UCSD-AML1 (cell line): ENCODE data around the gene FAM24B.
"Not testable (repeated sequence)": the region's sequence is repeated elsewhere in the genome, so short reads cannot be mapped to it uniquely, and the experiment has no call there.

Source experiments
- DNase-seq: peaks from one replicate; lab custom pipeline; 2025; ENCODE audit not compliant: unreplicated experiment; lab: John Stamatoyannopoulos, UW

The FAM24B gene

GRCh38 chr10:122859527-122859926 lies 19.9 kb downstream of the FAM24B start:
- DNase-seq, result no peak

GRCh38 chr10:122858042-122858441 lies 21.3 kb downstream of the FAM24B start:
- DNase-seq, result not testable (repeated sequence)

- DNase-seq, result no peak
Measured at GRCh38 chr10:122856902-122857301, 22.5 kb downstream of the FAM24B start.

- DNase-seq, result no peak
Measured at GRCh38 chr10:122855745-122856144, 23.6 kb downstream of the FAM24B start.

GRCh38 chr10:122854648-122855047 lies 24.7 kb downstream of the FAM24B start:
- no peak for DNase-seq

- DNase-seq, result no peak
Measured at GRCh38 chr10:122853665-122854313, 25.6 kb downstream of the FAM24B start.

GRCh38 chr10:122852261-122852660 lies 27.1 kb downstream of the FAM24B start:
- DNase-seq, result no peak

- DNase-seq, result no peak
Measured at GRCh38 chr10:122850705-122851640, 28.4 kb downstream of the FAM24B start.

- no peak for DNase-seq
Measured at GRCh38 chr10:122849900-122850605, 29.3 kb downstream of the FAM24B start.

- DNase-seq, result no peak
Measured at GRCh38 chr10:122849090-122849489, 30.3 kb downstream of the FAM24B start.

- DNase-seq, result peak; percentile 65
Measured at GRCh38 chr10:122847782-122848604, 31.4 kb downstream of the FAM24B start.

- DNase-seq, result no peak
Measured at GRCh38 chr10:122845783-122846332, 33.5 kb downstream of the FAM24B start, which contains the start of gene CUZD1. TSS of gene CUZD1 (minus strand) at chr10:122845857. CDS start at chr10:122845843, 14 bp downstream.

GRCh38 chr10:122844146-122844545 lies 35.2 kb downstream of the FAM24B start:
- no peak for DNase-seq

- DNase-seq, result no peak
Measured at GRCh38 chr10:122841569-122841968, 37.8 kb downstream of the FAM24B start.

- DNase-seq, result no peak
Measured at GRCh38 chr10:122839505-122839904, 39.9 kb downstream of the FAM24B start.

- DNase-seq, result no peak
Measured at GRCh38 chr10:122838880-122839279, 40.5 kb downstream of the FAM24B start.

GRCh38 chr10:122835908-122836307 lies 43.5 kb downstream of the FAM24B start:
- no peak for DNase-seq

- DNase-seq, result no peak
Measured at GRCh38 chr10:122830965-122831353, 48.4 kb downstream of the FAM24B start.

- no peak for DNase-seq
Measured at GRCh38 chr10:122830273-122830964, 49.0 kb downstream of the FAM24B start.

- DNase-seq, result no peak
Measured at GRCh38 chr10:122829454-122829853, 49.9 kb downstream of the FAM24B start.
